Endothelial cell of umbilical vein (primary cell): Measurements from ENCODE around the gene PNPLA5.

Experiments used
- CTCF ChIP-seq, 2 donors: IDR thresholded peaks; 1 replicate in 1 of 2; 2 replicates in 1 of 2; pipeline ENCODE4 v1.5.1; 2011; ENCODE audit warnings: low read length in 2 of 2, mild to moderate bottlenecking in 2 of 2, moderate library complexity in 2 of 2, control low read depth in 1 of 2, inconsistent platforms in 1 of 2, low read depth in 1 of 2; ENCODE audit not compliant: insufficient read depth in 1 of 2; ENCODE audit errors: extremely low read depth in 1 of 2
- EZH2 ChIP-seq: IDR thresholded peaks from 2 replicates; pipeline ENCODE4 v1.6.1; 2012; ENCODE audit warnings: borderline replicate concordance, low read depth, mild to moderate bottlenecking, moderate library complexity, low read length, inconsistent platforms; ENCODE audit not compliant: severe bottlenecking
- FOS ChIP-seq: IDR thresholded peaks from 2 replicates; pipeline ENCODE4 v1.6.1; 2011; ENCODE audit warnings: mild to moderate bottlenecking, low read length, moderate library complexity, borderline replicate concordance; ENCODE audit not compliant: insufficient read depth
- GATA2 ChIP-seq: IDR thresholded peaks from 2 replicates; pipeline ENCODE4 v1.7.0; 2011; ENCODE audit warnings: low read depth, mild to moderate bottlenecking, moderate library complexity, mixed read lengths, low read length; ENCODE audit not compliant: insufficient read length, insufficient read depth
- JUN ChIP-seq: IDR thresholded peaks from 2 replicates; pipeline ENCODE4 v1.6.1; 2011; ENCODE audit warnings: borderline replicate concordance, low read depth; ENCODE audit not compliant: insufficient read length, insufficient read depth
- MAX ChIP-seq: IDR thresholded peaks from 2 replicates; pipeline ENCODE4 v1.6.1; 2011; ENCODE audit not compliant: insufficient read depth, insufficient read length
- MYC ChIP-seq: IDR thresholded peaks from one replicate; pipeline ENCODE4 v1.6.1; 2011; ENCODE audit warnings: mild to moderate bottlenecking, low read depth, low read length
- POLR2A ChIP-seq: IDR thresholded peaks from 2 replicates; pipeline ENCODE4 v1.6.1; 2012; ENCODE audit warnings: low read depth, mild to moderate bottlenecking, control low read depth, low read length
- POLR2AphosphoS5 ChIP-seq: IDR thresholded peaks from 2 replicates; pipeline ENCODE4 v1.6.1; 2012; ENCODE audit warnings: low read depth, mild to moderate bottlenecking, control low read depth, low read length, moderate library complexity; ENCODE audit not compliant: insufficient read depth

GRCh38 chr22:43854121-43854785 lies 37.6 kb downstream of the PNPLA5 start:
- TF ChIP-seq CTCF (IDR thresholded peaks at IDR 0.05; ENCODE audit: extremely low read depth in 1 of 2, insufficient read depth in 1 of 2, low read depth in 1 of 2, low read length in 2 of 2): no peak
- no peak for TF ChIP-seq POLR2A
- TF ChIP-seq EZH2: no peak
- no peak for TF ChIP-seq MAX
- no peak for TF ChIP-seq FOS
- TF ChIP-seq POLR2AphosphoS5: no peak
- no peak for TF ChIP-seq MYC
- no peak for TF ChIP-seq JUN
- no peak for TF ChIP-seq GATA2
